ENCODE measurements around the gene MEIKIN. TPM values are rescaled to one million over a fixed set of nuclear protein-coding genes. Genes with fewer than 3 reads are reported as not detected.
A peak's percentile ranks its signal among the peaks of the same experiment; 100 is the strongest.

Gene MEIKIN, protein sequence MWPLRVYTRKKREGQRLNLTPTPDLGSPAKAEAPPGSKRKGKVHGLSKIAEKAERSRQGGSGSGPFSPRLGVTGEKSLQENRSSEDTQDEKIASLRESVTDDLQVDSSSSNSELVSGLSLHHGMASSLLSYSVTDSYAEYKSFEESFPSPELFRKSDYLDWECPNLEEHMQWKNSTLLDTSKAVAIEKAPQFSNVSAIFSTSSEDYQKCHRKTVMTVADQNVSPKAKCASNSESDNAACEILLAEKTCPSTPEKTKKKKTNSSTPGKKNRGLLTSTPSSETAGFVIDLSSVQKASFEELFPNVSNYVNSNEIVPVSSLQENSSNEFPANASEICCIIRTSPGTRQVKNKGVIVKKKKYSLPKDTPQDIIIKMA
- total RNA-seq: 1 to 10 TPM in 1 of 2 experiments, under 1 TPM in 1; 0.55 to 1.2 TPM

DNA sequence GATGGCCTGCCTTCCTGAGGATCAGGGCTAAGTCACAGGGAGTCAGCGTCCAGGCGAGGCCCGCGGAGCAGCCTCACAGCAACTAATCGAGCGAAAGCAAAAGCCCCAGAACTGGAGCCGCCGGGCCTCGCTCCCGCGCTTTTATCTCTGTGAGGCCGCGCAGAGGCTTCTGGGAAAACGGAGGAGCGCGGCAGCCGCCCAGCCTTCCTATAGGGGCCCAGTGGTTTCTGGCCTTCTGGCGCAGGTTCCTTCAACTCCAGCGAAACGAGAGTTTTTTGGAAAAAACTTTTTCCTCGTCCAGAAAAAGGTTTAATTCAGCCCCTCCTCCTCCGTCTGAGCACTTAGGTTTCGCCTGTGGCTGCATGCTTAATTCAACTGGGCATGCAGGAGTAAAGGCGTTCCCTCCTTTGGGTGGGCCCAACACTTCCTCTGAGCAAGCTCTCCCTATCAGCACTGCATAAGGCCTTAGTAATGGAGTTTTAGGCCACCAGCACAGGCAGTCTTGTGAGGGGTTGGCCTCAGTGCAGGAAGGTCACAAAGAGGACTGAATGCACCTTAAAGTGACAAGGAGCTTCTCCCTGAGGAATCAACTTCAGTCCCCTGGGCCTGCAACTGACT lies at the start of gene MEIKIN:
TSS of gene MEIKIN (minus strand) at position 113 of the 618 bp plus-strand sequence. CDS start 158 bp downstream, outside the sequence.
- H3K27me3 Mint-ChIP-seq: peaks cover 3% of the 10 kb centered on the region
- H3K36me3 Mint-ChIP-seq: peaks cover 7% of the 10 kb centered on the region
- no peaks in the 10 kb centered on the region for H3K9me3 Mint-ChIP-seq
- DNase-seq (no peak), ATAC-seq (ENCODE audit: low read depth) (no peak)
- H3K27ac Mint-ChIP-seq: no peak within 1 kb of the TSS
- POLR2A ChIA-PET: no interaction called here
- no peak within 1 kb of the TSS for H3K4me3 Mint-ChIP-seq
- no peaks in the 10 kb centered on the region for H3K4me1 Mint-ChIP-seq

DNA sequence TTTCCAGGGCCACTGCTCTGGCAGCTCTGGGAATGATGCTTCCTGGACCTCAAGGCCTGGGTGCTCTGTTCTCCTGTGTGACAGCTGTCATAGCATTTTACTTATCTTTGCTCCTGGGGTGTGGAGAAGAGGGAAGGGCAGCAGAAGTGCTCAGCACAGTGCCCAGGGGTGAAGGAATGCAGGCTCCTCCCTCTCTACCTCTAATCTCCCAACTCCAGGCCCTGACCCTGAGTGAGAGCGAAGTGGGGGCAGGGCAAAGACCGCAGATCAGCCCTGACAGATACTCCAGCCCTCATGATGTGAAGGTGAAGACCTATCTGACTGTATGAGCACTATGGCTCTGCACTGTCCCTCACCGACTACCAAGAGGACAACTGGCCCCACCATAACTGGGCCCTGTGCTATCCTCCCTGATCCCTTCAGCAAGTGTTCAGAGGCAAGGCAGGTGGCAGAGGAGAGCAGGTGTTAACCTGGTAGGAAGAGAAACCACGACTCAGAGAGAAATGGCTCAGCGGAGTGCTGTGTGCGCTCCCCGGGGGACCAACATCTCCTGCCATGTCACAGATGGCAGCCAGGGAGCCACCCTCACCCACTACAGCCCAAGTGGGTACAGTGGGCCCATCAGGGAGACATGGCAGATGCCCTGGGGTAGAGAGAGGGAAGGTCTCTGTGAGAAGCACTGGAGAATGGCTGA lies 49.2 kb upstream of the MEIKIN start:
- ATAC-seq (ENCODE audit: low read depth) (no peak), DNase-seq (no peak)
- no peak overlapping the region for H3K4me3 Mint-ChIP-seq
- no peak overlapping the region for H3K27ac Mint-ChIP-seq
- peaks cover 18% of the 10 kb centered on the region for H3K4me1 Mint-ChIP-seq
- POLR2A ChIA-PET: no interaction called here
- H3K9me3 Mint-ChIP-seq: no peaks in the 10 kb centered on the region
- peaks cover 3% of the 10 kb centered on the region for H3K27me3 Mint-ChIP-seq
- H3K36me3 Mint-ChIP-seq: no peaks in the 10 kb centered on the region

DNA sequence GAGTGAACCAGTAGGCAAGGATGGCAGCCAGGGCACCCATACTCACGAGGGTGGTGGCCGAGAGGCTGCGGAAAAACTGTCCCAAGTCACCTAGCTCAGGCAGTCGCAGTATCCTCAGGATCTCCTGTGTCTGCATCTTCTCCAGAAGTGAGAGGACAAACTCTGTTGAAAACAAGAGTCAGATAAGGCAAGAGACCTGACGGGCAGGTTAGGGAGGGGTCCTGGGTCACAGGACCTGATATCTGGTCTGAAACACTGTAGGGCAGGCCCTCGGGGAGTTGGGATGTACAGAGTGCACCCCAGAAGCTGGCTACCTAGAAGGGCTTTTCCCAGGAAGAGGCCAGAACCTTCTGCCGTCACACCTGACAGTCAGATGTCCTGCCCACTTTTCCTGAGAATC lies 48.6 kb upstream of the MEIKIN start:
- POLR2A ChIA-PET: no interaction called here
- H3K9me3 Mint-ChIP-seq: no peaks in the 10 kb centered on the region
- ATAC-seq (ENCODE audit: low read depth): no peak
- H3K4me1 Mint-ChIP-seq: peaks cover 15% of the 10 kb centered on the region
- H3K27me3 Mint-ChIP-seq: peaks cover 3% of the 10 kb centered on the region
- no peaks in the 10 kb centered on the region for H3K36me3 Mint-ChIP-seq
- no peak overlapping the region for H3K4me3 Mint-ChIP-seq
- H3K27ac Mint-ChIP-seq: peak overlapping the region; percentile 4
- no peak for DNase-seq

DNA sequence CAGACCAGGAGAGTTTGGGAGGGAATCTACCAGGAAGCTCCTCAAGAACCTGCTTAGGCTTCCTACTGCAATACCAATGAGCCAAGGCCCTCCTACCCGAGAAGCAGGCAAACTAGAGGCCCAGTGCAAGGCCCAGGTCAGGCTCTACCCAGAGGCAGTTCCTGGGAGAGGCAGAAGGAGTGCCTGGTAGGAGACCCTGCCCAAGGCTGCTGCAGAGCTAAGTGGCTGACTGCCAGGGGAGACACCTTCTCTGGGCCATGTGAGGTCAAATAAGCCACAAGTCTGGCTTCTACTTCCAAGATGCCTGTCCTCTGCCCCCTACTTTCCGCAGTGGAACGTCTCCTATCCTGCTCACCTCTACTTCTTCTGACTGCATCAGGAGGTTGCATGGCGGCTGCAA lies 48.2 kb upstream of the MEIKIN start:
- Mint-ChIP-seq H3K9me3 (no peaks in the 10 kb centered on the region), H3K27ac (peak overlapping the region; percentile 4), H3K27me3 (peaks cover 3% of the 10 kb centered on the region), H3K36me3 (no peaks in the 10 kb centered on the region), H3K4me1 (peaks cover 12% of the 10 kb centered on the region), H3K4me3 (no peak overlapping the region)
- ATAC-seq (ENCODE audit: low read depth): no peak
- POLR2A ChIA-PET: no interaction called here
- DNase-seq: no peak

DNA sequence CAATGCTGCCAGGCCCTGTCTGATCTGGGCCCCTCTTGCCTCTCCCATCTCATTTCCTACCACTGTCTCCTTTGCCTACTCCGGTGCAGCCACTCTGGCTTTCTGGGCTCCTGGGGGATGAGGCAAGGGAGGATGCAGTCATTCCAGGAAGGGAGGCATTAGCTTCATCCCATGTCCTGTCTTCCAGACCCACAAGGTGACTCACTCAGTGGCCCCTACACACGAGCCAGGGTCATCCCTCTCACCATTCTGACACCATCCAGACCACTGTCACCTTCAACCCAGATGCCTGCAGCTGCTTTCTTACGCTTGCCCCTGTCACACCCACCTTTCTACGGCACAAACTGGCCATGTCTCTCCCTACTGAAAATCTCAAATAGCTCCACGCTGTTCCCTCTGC lies 46.9 kb upstream of the MEIKIN start:
- DNase-seq (peak; percentile 21), ATAC-seq (ENCODE audit: low read depth) (no peak)
- Mint-ChIP-seq H3K27ac (no peak overlapping the region), H3K36me3 (no peaks in the 10 kb centered on the region), H3K4me1 (peaks cover 9% of the 10 kb centered on the region), H3K27me3 (peaks cover 3% of the 10 kb centered on the region), H3K4me3 (no peak overlapping the region), H3K9me3 (no peaks in the 10 kb centered on the region)
- POLR2A ChIA-PET: no interaction called here

GRCh38 chr5:131991593-131992324 lies 46.3 kb upstream of the MEIKIN start:
- H3K36me3 Mint-ChIP-seq: no peaks in the 10 kb centered on the region
- H3K4me3 Mint-ChIP-seq: no peak overlapping the region
- POLR2A ChIA-PET: no interaction called here
- H3K4me1 Mint-ChIP-seq: peaks cover 5% of the 10 kb centered on the region
- peaks cover 3% of the 10 kb centered on the region for H3K27me3 Mint-ChIP-seq
- H3K9me3 Mint-ChIP-seq: no peaks in the 10 kb centered on the region
- DNase-seq (no peak), ATAC-seq (ENCODE audit: low read depth) (no peak)
- H3K27ac Mint-ChIP-seq: no peak overlapping the region

DNA sequence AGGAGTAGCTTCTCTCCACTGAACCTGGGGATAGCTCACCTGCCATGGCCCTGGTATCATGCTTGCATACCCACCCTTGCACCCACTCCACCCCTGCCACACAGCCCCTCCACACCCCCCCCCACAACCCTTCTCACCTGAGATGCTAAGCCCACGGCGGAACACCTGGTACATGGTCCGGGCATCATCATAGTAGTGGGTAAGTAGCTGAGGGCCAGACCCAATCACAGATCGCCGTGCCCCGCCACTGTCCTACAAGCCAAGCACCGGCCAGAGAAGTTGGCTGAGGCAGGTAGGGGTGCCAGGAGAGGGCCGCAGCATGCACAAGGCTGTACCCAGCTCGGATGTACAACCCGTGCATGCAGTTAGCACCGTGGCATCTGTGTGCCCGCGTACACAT lies 45.3 kb upstream of the MEIKIN start:
- POLR2A ChIA-PET: interaction anchor here (0.5 kb wide), 1 partner anchor 193 kb away, joined by 6 read pairs; no protein-coding TSS in a partner anchor
- Mint-ChIP-seq H3K27ac (no peak overlapping the region), H3K4me1 (peaks cover 5% of the 10 kb centered on the region), H3K27me3 (peaks cover 3% of the 10 kb centered on the region), H3K4me3 (no peak overlapping the region), H3K9me3 (no peaks in the 10 kb centered on the region), H3K36me3 (no peaks in the 10 kb centered on the region)
- ATAC-seq (ENCODE audit: low read depth): no peak
- DNase-seq: no peak

GRCh38 chr5:131988601-131989000 lies 43.1 kb upstream of the MEIKIN start:
- Mint-ChIP-seq H3K4me3 (no peak overlapping the region), H3K27me3 (peaks cover 3% of the 10 kb centered on the region), H3K27ac (no peak overlapping the region), H3K4me1 (peaks cover 14% of the 10 kb centered on the region), H3K36me3 (no peaks in the 10 kb centered on the region), H3K9me3 (no peaks in the 10 kb centered on the region)
- DNase-seq (peak; percentile 26), ATAC-seq (ENCODE audit: low read depth) (no peak)
- POLR2A ChIA-PET: no interaction called here

DNA sequence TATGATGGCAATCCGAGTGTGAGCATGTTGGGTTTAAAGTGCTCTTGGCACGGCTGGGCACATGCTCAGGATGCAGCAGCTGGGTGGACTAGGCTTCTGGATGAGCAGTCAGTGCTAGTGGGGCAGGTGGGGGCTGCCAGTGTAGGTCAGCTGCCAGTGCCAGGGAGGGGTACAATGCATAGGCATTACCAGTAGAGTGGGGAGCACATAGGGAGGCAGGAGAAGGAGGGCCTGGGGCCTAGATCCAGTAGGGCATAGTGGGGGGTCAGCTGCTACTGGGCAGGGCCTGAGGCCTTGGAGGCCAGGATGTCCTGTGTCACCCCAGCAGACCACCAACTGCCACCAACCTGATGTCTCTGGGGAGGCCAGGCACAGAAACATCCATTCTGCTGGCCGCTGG lies 41.8 kb upstream of the MEIKIN start:
- DNase-seq: no peak
- Mint-ChIP-seq H3K27me3 (peaks cover 3% of the 10 kb centered on the region), H3K9me3 (no peaks in the 10 kb centered on the region), H3K4me3 (no peak overlapping the region), H3K4me1 (peaks cover 26% of the 10 kb centered on the region), H3K27ac (no peak overlapping the region), H3K36me3 (no peaks in the 10 kb centered on the region)
- no peak for ATAC-seq (ENCODE audit: low read depth)
- POLR2A ChIA-PET: no interaction called here

GRCh38 chr5:131986161-131986912 lies 40.9 kb upstream of the MEIKIN start:
- no peak overlapping the region for H3K27ac Mint-ChIP-seq
- ATAC-seq (ENCODE audit: low read depth) (no peak), DNase-seq (peak; percentile 18)
- no peaks in the 10 kb centered on the region for H3K9me3 Mint-ChIP-seq
- H3K36me3 Mint-ChIP-seq: no peaks in the 10 kb centered on the region
- no peak overlapping the region for H3K4me3 Mint-ChIP-seq
- peaks cover 3% of the 10 kb centered on the region for H3K27me3 Mint-ChIP-seq
- peaks cover 26% of the 10 kb centered on the region for H3K4me1 Mint-ChIP-seq
- POLR2A ChIA-PET: no interaction called here

GRCh38 chr5:131984956-131985665 lies 39.6 kb upstream of the MEIKIN start:
- H3K36me3 Mint-ChIP-seq: no peaks in the 10 kb centered on the region
- POLR2A ChIA-PET: no interaction called here
- H3K27ac Mint-ChIP-seq: no peak overlapping the region
- no peak overlapping the region for H3K4me3 Mint-ChIP-seq
- DNase-seq: no peak
- H3K4me1 Mint-ChIP-seq: peaks cover 26% of the 10 kb centered on the region
- ATAC-seq (ENCODE audit: low read depth): no peak
- no peaks in the 10 kb centered on the region for H3K9me3 Mint-ChIP-seq
- H3K27me3 Mint-ChIP-seq: peaks cover 5% of the 10 kb centered on the region

DNA sequence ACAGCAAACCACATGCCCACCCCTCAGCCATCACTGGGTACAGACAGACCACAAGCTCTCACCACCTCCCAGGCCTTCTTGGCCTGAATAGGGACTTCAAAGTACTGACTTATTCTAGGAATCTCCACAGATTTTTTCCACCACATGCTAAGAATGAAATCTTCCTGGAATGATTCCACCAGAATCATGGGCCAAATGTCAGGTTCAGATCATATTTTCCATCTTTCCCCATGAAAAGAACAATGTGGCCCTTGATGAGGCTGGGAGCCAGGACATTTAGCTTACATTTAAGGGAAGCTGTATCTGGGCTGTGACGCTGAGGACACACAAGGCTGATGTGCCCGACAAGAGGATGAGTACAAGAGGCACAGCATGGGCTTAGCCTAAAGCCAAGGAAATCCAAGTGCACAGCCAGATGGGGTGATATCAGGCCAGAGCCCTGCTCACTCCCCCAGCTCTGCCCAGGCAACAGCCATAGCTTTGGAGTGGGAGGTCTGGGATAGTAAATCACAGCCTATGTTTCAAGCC lies 37.8 kb upstream of the MEIKIN start:
- Mint-ChIP-seq H3K36me3 (peaks cover 2% of the 10 kb centered on the region), H3K4me3 (peak overlapping the region; percentile 12), H3K9me3 (no peaks in the 10 kb centered on the region), H3K4me1 (peaks cover 26% of the 10 kb centered on the region), H3K27ac (no peak overlapping the region), H3K27me3 (peaks cover 10% of the 10 kb centered on the region)
- POLR2A ChIA-PET: interaction anchor here (1.2 to 1.8 kb wide), 3 partner anchors 17 to 186 kb away, joined by 4 to 18 read pairs (median 4); partner anchors contain the start of gene FNIP1
- DNase-seq (no peak), ATAC-seq (ENCODE audit: low read depth) (no peak)

Data from activated naive CD8-positive, alpha-beta T cell treated with anti-CD3 and anti-CD28 coated beads, Interleukin-2, amount 10 ng/mL, durations not matched to agents 7 days and 5 days (primary cell).